Tibial nerve (tissue), 3 donors: ENCODE results near the gene HOXB5.

Experiments used
- POLR2A ChIP-seq, 2 donors: fragments of 450-650 bp; IDR thresholded peaks; one replicate each; pipeline ENCODE4 v1.6.1; 2017; ENCODE audit warnings: antibody characterized with exemption in 2 of 2, mild to moderate bottlenecking in 2 of 2, moderate library complexity in 2 of 2
- TF ChIP-seq, protein P1 (sequence below), 5 experiments: fragments of 200-600 bp in 3 of 5; fragments of 450-650 bp in 2 of 5; sonication (generic) in 3 of 5; IDR thresholded peaks; one replicate each; pipeline ENCODE4 v1.5.1; 2016 to 2019; ENCODE audit warnings: antibody characterized with exemption in 5 of 5, mild to moderate bottlenecking in 3 of 5, moderate library complexity in 2 of 5

GRCh38 chr17:48597778-48598631 is 4.4 kb upstream of the HOXB5 start:
- TF ChIP-seq, protein P1, sequence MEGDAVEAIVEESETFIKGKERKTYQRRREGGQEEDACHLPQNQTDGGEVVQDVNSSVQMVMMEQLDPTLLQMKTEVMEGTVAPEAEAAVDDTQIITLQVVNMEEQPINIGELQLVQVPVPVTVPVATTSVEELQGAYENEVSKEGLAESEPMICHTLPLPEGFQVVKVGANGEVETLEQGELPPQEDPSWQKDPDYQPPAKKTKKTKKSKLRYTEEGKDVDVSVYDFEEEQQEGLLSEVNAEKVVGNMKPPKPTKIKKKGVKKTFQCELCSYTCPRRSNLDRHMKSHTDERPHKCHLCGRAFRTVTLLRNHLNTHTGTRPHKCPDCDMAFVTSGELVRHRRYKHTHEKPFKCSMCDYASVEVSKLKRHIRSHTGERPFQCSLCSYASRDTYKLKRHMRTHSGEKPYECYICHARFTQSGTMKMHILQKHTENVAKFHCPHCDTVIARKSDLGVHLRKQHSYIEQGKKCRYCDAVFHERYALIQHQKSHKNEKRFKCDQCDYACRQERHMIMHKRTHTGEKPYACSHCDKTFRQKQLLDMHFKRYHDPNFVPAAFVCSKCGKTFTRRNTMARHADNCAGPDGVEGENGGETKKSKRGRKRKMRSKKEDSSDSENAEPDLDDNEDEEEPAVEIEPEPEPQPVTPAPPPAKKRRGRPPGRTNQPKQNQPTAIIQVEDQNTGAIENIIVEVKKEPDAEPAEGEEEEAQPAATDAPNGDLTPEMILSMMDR (IDR thresholded peaks at IDR 0.05): no peak
- no peak for TF ChIP-seq POLR2A (IDR thresholded peaks at IDR 0.05)
